ENCODE measurements around the gene C6orf62. TPM values are rescaled to one million over a fixed set of nuclear protein-coding genes. Genes with fewer than 3 reads are reported as not detected.

The C6orf62 gene
- total RNA-seq, 1 experiment from 2014 or later, result 128 TPM

DNA sequence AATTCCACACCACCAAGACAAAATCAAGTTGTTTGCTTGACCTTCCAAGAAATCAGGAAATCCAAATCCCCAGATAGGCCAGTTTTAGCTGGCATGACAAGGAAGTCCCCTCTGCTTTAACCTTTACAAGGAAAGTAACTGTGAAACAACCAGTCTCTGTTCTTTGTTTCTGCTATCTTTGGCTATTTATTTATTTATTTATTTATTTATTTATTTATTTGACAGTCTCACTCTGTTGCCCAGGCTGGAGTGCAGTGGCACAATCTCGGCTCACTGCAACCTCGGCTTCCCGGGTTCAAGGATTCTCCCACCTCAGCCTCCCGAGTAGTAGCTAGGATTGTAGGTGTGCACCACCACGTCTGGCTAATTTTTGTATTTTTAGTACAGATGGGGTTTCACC, 41.3 kb upstream of the C6orf62 start:
- no peaks in the 10 kb centered on the region for H3K9me2 ChIP-seq (ENCODE audit: insufficient read depth)
- CTCF ChIA-PET, result no interaction called here
- no peaks in the 10 kb centered on the region for H3K36me3 ChIP-seq (ENCODE audit: low read depth)
- H3K4me1 ChIP-seq (replicated peaks; ENCODE audit: insufficient read depth), result 0 out of 2 replicates have a peak, but pooled peaks cover 4% of the 10 kb centered on the region
- no TSS peak for BruUV-seq (replicated peaks)
- no peak overlapping the region for H3K4me2 ChIP-seq
- H3K27ac ChIP-seq, result no peak overlapping the region
- no peak overlapping the region for H3K4me3 ChIP-seq
- POLR2A ChIA-PET (ENCODE audit: unreplicated experiment), result interaction anchor here (0.6 kb wide), 1 partner anchor 931 kb away, joined by 6 read pairs; no protein-coding TSS in a partner anchor
- no peaks in the 10 kb centered on the region for H3F3A ChIP-seq (ENCODE audit: insufficient read depth, low read depth)
- H4K20me1 ChIP-seq (ENCODE audit: insufficient read depth), result no peaks in the 10 kb centered on the region
- no peak overlapping the region for H2AFZ ChIP-seq
- intact Hi-C loops (cut with micrococcal nuclease; ENCODE audit: unreplicated experiment), result no loop called here
- DNase-seq, result no peak
- no peaks in the 10 kb centered on the region for H3K9me3 ChIP-seq (ENCODE audit: insufficient read depth, low read depth)
- TF ChIP-seq EZH2 (IDR thresholded peaks at IDR 0.05; ENCODE audit: low read depth), result no peak
- TF ChIP-seq, protein P1, sequence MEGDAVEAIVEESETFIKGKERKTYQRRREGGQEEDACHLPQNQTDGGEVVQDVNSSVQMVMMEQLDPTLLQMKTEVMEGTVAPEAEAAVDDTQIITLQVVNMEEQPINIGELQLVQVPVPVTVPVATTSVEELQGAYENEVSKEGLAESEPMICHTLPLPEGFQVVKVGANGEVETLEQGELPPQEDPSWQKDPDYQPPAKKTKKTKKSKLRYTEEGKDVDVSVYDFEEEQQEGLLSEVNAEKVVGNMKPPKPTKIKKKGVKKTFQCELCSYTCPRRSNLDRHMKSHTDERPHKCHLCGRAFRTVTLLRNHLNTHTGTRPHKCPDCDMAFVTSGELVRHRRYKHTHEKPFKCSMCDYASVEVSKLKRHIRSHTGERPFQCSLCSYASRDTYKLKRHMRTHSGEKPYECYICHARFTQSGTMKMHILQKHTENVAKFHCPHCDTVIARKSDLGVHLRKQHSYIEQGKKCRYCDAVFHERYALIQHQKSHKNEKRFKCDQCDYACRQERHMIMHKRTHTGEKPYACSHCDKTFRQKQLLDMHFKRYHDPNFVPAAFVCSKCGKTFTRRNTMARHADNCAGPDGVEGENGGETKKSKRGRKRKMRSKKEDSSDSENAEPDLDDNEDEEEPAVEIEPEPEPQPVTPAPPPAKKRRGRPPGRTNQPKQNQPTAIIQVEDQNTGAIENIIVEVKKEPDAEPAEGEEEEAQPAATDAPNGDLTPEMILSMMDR (conservative IDR thresholded peaks at IDR 0.05), result no peak
- H3K79me2 ChIP-seq (ENCODE audit: low read depth), result no peaks in the 10 kb centered on the region
- no peaks in the 10 kb centered on the region for H3K27me3 ChIP-seq (ENCODE audit: insufficient read depth, low read depth)

DNA sequence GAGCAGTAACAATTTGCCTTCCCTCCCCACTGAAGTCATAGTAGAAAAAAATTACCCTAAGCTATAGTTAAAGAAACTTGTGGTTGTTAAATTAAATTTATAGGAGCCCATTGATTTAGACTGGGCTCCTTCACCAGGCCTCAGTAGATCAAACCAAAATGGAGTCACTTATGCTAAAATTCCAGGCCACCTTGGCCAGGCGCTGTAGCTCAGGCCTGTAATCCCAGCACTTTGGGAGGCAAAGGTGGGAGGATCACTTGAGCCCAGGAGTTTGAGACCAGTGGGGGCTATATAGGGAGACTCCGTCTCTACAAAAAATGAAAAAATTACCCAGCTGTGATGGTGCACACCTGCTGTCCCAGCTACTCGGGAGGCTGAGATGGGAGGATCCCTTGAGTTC, 40.8 kb upstream of the C6orf62 start:
- Histone ChIP-seq H3K79me2 (ENCODE audit: low read depth) (no peaks in the 10 kb centered on the region), H3K4me2 (no peak overlapping the region), H3K36me3 (ENCODE audit: low read depth) (no peaks in the 10 kb centered on the region), H3K4me3 (no peak overlapping the region), H3K27ac (no peak overlapping the region), H3F3A (ENCODE audit: insufficient read depth, low read depth) (no peaks in the 10 kb centered on the region), H3K4me1 (replicated peaks; ENCODE audit: insufficient read depth) (0 out of 2 replicates have a peak, but pooled peaks cover 5% of the 10 kb centered on the region), H3K27me3 (ENCODE audit: insufficient read depth, low read depth) (no peaks in the 10 kb centered on the region), H3K9me2 (ENCODE audit: insufficient read depth) (no peaks in the 10 kb centered on the region), H3K9me3 (ENCODE audit: insufficient read depth, low read depth) (0 out of 2 replicates have a peak, but pooled peaks cover 3% of the 10 kb centered on the region), H4K20me1 (ENCODE audit: insufficient read depth) (no peaks in the 10 kb centered on the region), H2AFZ (no peak overlapping the region)
- ChIA-PET POLR2A (ENCODE audit: unreplicated experiment) (interaction anchor here (0.6 kb wide), 1 partner anchor 931 kb away, joined by 6 read pairs; no protein-coding TSS in a partner anchor), CTCF (interaction anchor here (0.7 kb wide), 1 partner anchor 235 kb away, joined by 5 read pairs; no protein-coding TSS in a partner anchor)
- intact Hi-C loops (cut with micrococcal nuclease; ENCODE audit: unreplicated experiment), result no loop called here
- no peak for DNase-seq
- no TSS peak for BruUV-seq (replicated peaks)
- TF ChIP-seq, protein P1 (conservative IDR thresholded peaks at IDR 0.05), result no peak
- no peak for TF ChIP-seq EZH2 (IDR thresholded peaks at IDR 0.05; ENCODE audit: low read depth)

DNA sequence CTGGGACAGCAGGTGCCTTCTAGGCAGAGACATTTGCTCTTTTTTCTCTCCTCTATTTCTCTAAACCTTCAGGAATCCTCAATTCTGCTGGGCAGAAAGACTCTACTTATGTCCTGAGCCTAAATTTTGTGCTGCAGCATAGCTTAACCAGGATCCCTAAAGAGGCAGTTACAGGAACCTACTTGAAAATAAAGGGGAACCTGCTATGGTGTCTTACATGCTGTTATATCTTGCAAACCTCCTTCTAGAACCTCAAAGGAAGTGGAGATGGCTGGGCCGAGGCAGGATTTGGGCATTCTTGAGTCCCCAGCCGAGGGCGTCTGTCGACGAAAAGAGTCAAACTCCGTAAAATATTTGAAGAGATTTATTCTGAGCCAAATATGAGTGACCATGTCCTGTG, 38.7 kb upstream of the C6orf62 start:
- no peak for DNase-seq
- BruUV-seq (replicated peaks), result no TSS peak
- H3K79me2 ChIP-seq (ENCODE audit: low read depth), result no peaks in the 10 kb centered on the region
- no peaks in the 10 kb centered on the region for H3K27me3 ChIP-seq (ENCODE audit: insufficient read depth, low read depth)
- H3K9me2 ChIP-seq (ENCODE audit: insufficient read depth), result no peaks in the 10 kb centered on the region
- ChIA-PET CTCF (no interaction called here), POLR2A (ENCODE audit: unreplicated experiment) (no interaction called here)
- no peak overlapping the region for H3K4me3 ChIP-seq
- no peak overlapping the region for H3K4me2 ChIP-seq
- H4K20me1 ChIP-seq (ENCODE audit: insufficient read depth), result no peaks in the 10 kb centered on the region
- 0 out of 2 replicates have a peak, but pooled peaks cover 6% of the 10 kb centered on the region for H3K9me3 ChIP-seq (ENCODE audit: insufficient read depth, low read depth)
- no peaks in the 10 kb centered on the region for H3K36me3 ChIP-seq (ENCODE audit: low read depth)
- TF ChIP-seq, protein P1 (conservative IDR thresholded peaks at IDR 0.05), result no peak
- no peak for TF ChIP-seq EZH2 (IDR thresholded peaks at IDR 0.05; ENCODE audit: low read depth)
- H3K27ac ChIP-seq, result no peak overlapping the region
- H3F3A ChIP-seq (ENCODE audit: insufficient read depth, low read depth), result no peaks in the 10 kb centered on the region; the same call in 1 of the 2 replicates
- intact Hi-C loops (cut with micrococcal nuclease; ENCODE audit: unreplicated experiment), result no loop called here
- 0 out of 2 replicates have a peak, but pooled peaks cover 5% of the 10 kb centered on the region for H3K4me1 ChIP-seq (replicated peaks; ENCODE audit: insufficient read depth)
- no peak overlapping the region for H2AFZ ChIP-seq

Measured in PC-9 (cell line).